Gastrocnemius medialis (tissue), 4 donors: Measurements from ENCODE around the gene SACS. TPM values are rescaled to one million over a fixed set of nuclear protein-coding genes. Genes with fewer than 3 reads are reported as not detected.
A peak's percentile ranks its signal among the peaks of the same experiment; 100 is the strongest.

Experiments used
- ATAC-seq, 2 donors: fragments of 150-250 bp; one replicate each; pipeline ENCODE4 v1.9.1; 2016
- DNase-seq, 2 donors: peaks; one replicate each; pipeline ENCODE4 v3.0.0-alpha.2; 2019
- H3K27ac ChIP-seq, 4 donors: fragments of 200-600 bp; sonication (generic); 1 replicate in 1 of 4; 2 replicates in 3 of 4; pipeline ENCODE4 v1.5.1; 2016 to 2018; ENCODE audit warnings: mild to moderate bottlenecking in 2 of 4, moderate library complexity in 1 of 4
- H3K27me3 ChIP-seq, 3 donors: fragments of 200-600 bp; sonication (generic) in 2 of 3; 1 replicate in 1 of 3; 2 replicates in 2 of 3; pipeline versions ENCODE4 v1.5.1 to v1.6.0; 2016 to 2019; ENCODE audit warnings: mild to moderate bottlenecking in 1 of 3, moderate library complexity in 1 of 3
- H3K36me3 ChIP-seq, 2 donors: fragments of 200-600 bp; sonication (generic) in 1 of 2; one replicate each; pipeline ENCODE4 v1.5.1; 2017 to 2018
- H3K4me1 ChIP-seq, 2 donors: fragments of 200-600 bp; sonication (generic) in 1 of 2; one replicate each; pipeline ENCODE4 v1.5.1; 2016 to 2017; ENCODE audit warnings: mild to moderate bottlenecking in 2 of 2
- H3K4me3 ChIP-seq, 4 donors: fragments of 200-600 bp; sonication (generic) in 3 of 4; 1 replicate in 1 of 4; 2 replicates in 3 of 4; pipeline ENCODE4 v1.5.1; 2016 to 2019; ENCODE audit warnings: mild to moderate bottlenecking in 2 of 4
- H3K9me3 ChIP-seq, 3 donors: fragments of 200-600 bp; sonication (generic) in 2 of 3; 1 replicate in 1 of 3; 2 replicates in 2 of 3; pipeline ENCODE4 v1.5.1; 2016 to 2019
- CTCF ChIP-seq, 5 experiments: fragments of 450-650 bp in 3 of 5; fragments of 200-600 bp in 2 of 5; sonication (generic) in 2 of 5; IDR thresholded peaks in 4 of 5; conservative IDR thresholded peaks in 1 of 5; 1 replicate in 4 of 5; 2 replicates in 1 of 5; pipeline ENCODE4 v1.5.1; 2016 to 2019; ENCODE audit warnings: antibody characterized with exemption in 5 of 5, mild to moderate bottlenecking in 3 of 5, moderate library complexity in 3 of 5
- POLR2A ChIP-seq, 2 donors: fragments of 450-650 bp; IDR thresholded peaks; one replicate each; pipeline ENCODE4 v1.6.1; 2017; ENCODE audit warnings: antibody characterized with exemption in 2 of 2, mild to moderate bottlenecking in 2 of 2, moderate library complexity in 2 of 2
- in situ Hi-C, 4 donors: fragments of 200-750 bp; cut with MboI; loops; one replicate each; pipeline versions ENCODE4 v1.15.0 to v1.8.0; 2017; ENCODE audit warnings: low sequenced_read_pairs in 4 of 4
- intact Hi-C: fragments of 100-400 bp; cut with DNase I; formaldehyde crosslinking; loops from one replicate; pipeline ENCODE4 v1.15.1; 2023; ENCODE audit warnings: low total_unique reads
- total RNA-seq, 4 donors: library from RNA; depleted of rRNA; stranded (reverse); fragments of >200 nt; gene quantifications; one replicate each; pipeline versions ENCODE4 v1.1.0 to v1.2.3, GENCODE V29; 2016

Gene SACS
- total RNA-seq, 4 donors from 2014 or later = 23.8 to 36.5 (median 31.8) TPM

- H3K36me3 ChIP-seq = peaks cover 0 to 9% of the 10 kb centered on the region in 2 donors
- intact Hi-C loops = loop anchor here (10.0 kb wide), 1 partner anchor 200 kb away; the partner anchor contains the start of gene TNFRSF19
- peak overlapping the region; percentile 64 to 92 (median 75) for H3K4me3 ChIP-seq
- H3K9me3 ChIP-seq = no peaks in the 10 kb centered on the region
- peak overlapping the region; percentile 77 to 93 (median 86) for H3K27ac ChIP-seq
- H3K4me1 ChIP-seq = peaks cover 43 to 57% of the 10 kb centered on the region in 2 donors
- H3K27me3 ChIP-seq = no peaks in the 10 kb centered on the region
- DNase-seq (peak; percentile 95 to 98), ATAC-seq (peak; percentile 91 to 92)
- in situ Hi-C loops = no loop called here
- TF ChIP-seq CTCF (IDR thresholded peaks at IDR 0.05 in 4 of 5, conservative IDR thresholded peaks at IDR 0.05 in 1 of 5) (peak in 4 of 5 experiments; percentile 18 to 48 (median 45)), POLR2A (IDR thresholded peaks at IDR 0.05) (peak; percentile 79 to 82)
These were observed 58.2 kb downstream of the SACS start for GRCh38 chr13:23375001-23375971.

- Histone ChIP-seq H3K27ac (peak overlapping the region in 1 of 4 donors; percentile 16), H3K36me3 (peaks cover 0 to 36% of the 10 kb centered on the region in 2 donors), H3K4me3 (no peak overlapping the region), H3K27me3 (no peaks in the 10 kb centered on the region), H3K9me3 (no peaks in the 10 kb centered on the region), H3K4me1 (peaks cover 32 to 37% of the 10 kb centered on the region in 2 donors)
- DNase-seq (no peak), ATAC-seq (no peak)
- in situ Hi-C loops (no loop called here), intact Hi-C loops (loop anchor here (10.0 kb wide), 1 partner anchor 202 kb away; the partner anchor contains the start of gene TNFRSF19)
- TF ChIP-seq CTCF (IDR thresholded peaks at IDR 0.05 in 4 of 5, conservative IDR thresholded peaks at IDR 0.05 in 1 of 5) (no peak), POLR2A (IDR thresholded peaks at IDR 0.05) (no peak)
These were observed 61.1 kb downstream of the SACS start for GRCh38 chr13:23372264-23372906.

GRCh38 chr13:23367907-23368306 lies 65.6 kb downstream of the SACS start:
- in situ Hi-C loops (no loop called here), intact Hi-C loops (no loop called here)
- peaks cover 8 to 15% of the 10 kb centered on the region in 2 donors for H3K4me1 ChIP-seq
- no peaks in the 10 kb centered on the region for H3K9me3 ChIP-seq
- H3K4me3 ChIP-seq = no peak overlapping the region
- H3K27me3 ChIP-seq = no peaks in the 10 kb centered on the region
- ATAC-seq (no peak), DNase-seq (no peak)
- H3K27ac ChIP-seq = no peak overlapping the region
- peaks cover 0 to 79% of the 10 kb centered on the region in 2 donors for H3K36me3 ChIP-seq
- TF ChIP-seq POLR2A (IDR thresholded peaks at IDR 0.05) (no peak), CTCF (IDR thresholded peaks at IDR 0.05 in 4 of 5, conservative IDR thresholded peaks at IDR 0.05 in 1 of 5) (no peak)

GRCh38 chr13:23365652-23366051 lies 67.8 kb downstream of the SACS start:
- Histone ChIP-seq H3K4me3 (no peak overlapping the region), H3K4me1 (peaks cover 0 to 3% of the 10 kb centered on the region in 2 donors), H3K36me3 (peaks cover 0 to 78% of the 10 kb centered on the region in 2 donors), H3K27ac (no peak overlapping the region), H3K9me3 (no peaks in the 10 kb centered on the region), H3K27me3 (no peaks in the 10 kb centered on the region)
- ATAC-seq (no peak), DNase-seq (no peak)
- intact Hi-C loops (no loop called here), in situ Hi-C loops (no loop called here)
- no peak for TF ChIP-seq POLR2A (IDR thresholded peaks at IDR 0.05)
- no peak for TF ChIP-seq CTCF (IDR thresholded peaks at IDR 0.05 in 4 of 5, conservative IDR thresholded peaks at IDR 0.05 in 1 of 5)
